GM19438 (cell line): Measurements from ENCODE around the gene ASPG.

ENCODE experiments used
- ATAC-seq: cut with Tn5 transposase; IDR thresholded peaks from one replicate; pipeline ENCODE4 v1.9.1; 2021; ENCODE audit warnings: low read depth; ENCODE audit not compliant: unreplicated experiment

The ASPG gene

GRCh38 chr14:104157016-104157928 lies 71.8 kb downstream of the ASPG start:
- no peak for ATAC-seq

GRCh38 chr14:104158827-104159798 lies 73.6 kb downstream of the ASPG start:
- no peak for ATAC-seq

GRCh38 chr14:104159990-104160389 lies 74.5 kb downstream of the ASPG start:
- ATAC-seq, result no peak

GRCh38 chr14:104161602-104162367 lies 76.3 kb downstream of the ASPG start:
- no peak for ATAC-seq

GRCh38 chr14:104162495-104162894 lies 77.0 kb downstream of the ASPG start:
- no peak for ATAC-seq

GRCh38 chr14:104163541-104163940 lies 78.0 kb downstream of the ASPG start:
- no peak for ATAC-seq

GRCh38 chr14:104164041-104164440 lies 78.5 kb downstream of the ASPG start:
- ATAC-seq, result no peak

GRCh38 chr14:104164512-104164911 lies 79.0 kb downstream of the ASPG start:
- no peak for ATAC-seq
